PC-9 (cell line): ENCODE data around the gene FOXD1. TPM values are rescaled to one million over a fixed set of nuclear protein-coding genes. Genes with fewer than 3 reads are reported as not detected.

Experiments
- BruUV-seq: library from RNA; stranded (reverse); fragments of 400-500 nt; replicated peaks from 2 replicates; lab custom pipeline; 2021; lab: Mats Ljungman, UMichigan
- CTCF ChIA-PET: fragments of 300-600 bp; sonication (Branson Sonifier 250); formaldehyde crosslinking; loops from one replicate; lab custom pipeline; 2022; ENCODE audit warnings: antibody characterized with exemption; lab: Charles Lee
- POLR2A ChIA-PET: fragments of 300-600 bp; sonication (Branson Sonifier 250); formaldehyde crosslinking; loops from one replicate; lab custom pipeline; 2022; ENCODE audit warnings: antibody characterized with exemption; ENCODE audit not compliant: unreplicated experiment; lab: Charles Lee
- DNase-seq, 2 experiments: peaks; one replicate each; pipeline versions ENCODE4 v3.0.0 to v3.0.0-alpha.2; 2015 to 2022; ENCODE audit warnings: mixed read lengths in 1 of 2
- H2AFZ ChIP-seq: fragments of 200-600 bp; sonication (generic); 2 replicates; pipeline ENCODE4 v1.8.1; 2017; ENCODE audit warnings: antibody characterized with exemption
- H3F3A ChIP-seq: fragments of 200-600 bp; sonication (generic); 2 replicates; pipeline ENCODE4 v1.8.1; 2017; ENCODE audit warnings: antibody characterized with exemption, mild to moderate bottlenecking, low read depth; ENCODE audit not compliant: insufficient read depth
- H3K27ac ChIP-seq: fragments of 200-600 bp; sonication (generic); 2 replicates; pipeline ENCODE4 v1.6.1; 2016; ENCODE audit warnings: mixed run types
- H3K27me3 ChIP-seq: fragments of 200-600 bp; sonication (generic); 2 replicates; pipeline ENCODE4 v1.6.1; 2016; ENCODE audit warnings: low read depth, mixed run types; ENCODE audit not compliant: insufficient read depth
- H3K36me3 ChIP-seq: fragments of 200-600 bp; sonication (generic); 2 replicates; pipeline ENCODE4 v1.6.1; 2016; ENCODE audit warnings: low read depth, mixed run types
- H3K4me1 ChIP-seq: fragments of 200-600 bp; sonication (generic); replicated peaks from 2 replicates; pipeline ENCODE4 v1.6.1; 2016; ENCODE audit warnings: mixed run types; ENCODE audit not compliant: insufficient read depth
- H3K4me2 ChIP-seq: fragments of 200-600 bp; sonication (generic); 2 replicates; pipeline ENCODE4 v1.6.1; 2017; ENCODE audit warnings: mixed run types
- H3K4me3 ChIP-seq: fragments of 200-600 bp; sonication (generic); 2 replicates; pipeline ENCODE4 v1.6.1; 2016; ENCODE audit warnings: mixed run types
- H3K79me2 ChIP-seq: fragments of 200-600 bp; sonication (generic); 2 replicates; pipeline ENCODE4 v1.6.1; 2017; ENCODE audit warnings: low read depth, mixed run types
- H3K9me2 ChIP-seq: fragments of 200-600 bp; sonication (generic); 2 replicates; pipeline ENCODE4 v1.8.1; 2017; ENCODE audit warnings: mild to moderate bottlenecking; ENCODE audit not compliant: insufficient read depth
- H3K9me3 ChIP-seq: fragments of 200-600 bp; sonication (generic); 2 replicates; pipeline ENCODE4 v1.8.1; 2016; ENCODE audit warnings: low read depth; ENCODE audit not compliant: insufficient read depth
- H4K20me1 ChIP-seq: fragments of 200-600 bp; sonication (generic); 2 replicates; pipeline ENCODE4 v1.8.1; 2017; ENCODE audit not compliant: insufficient read depth
- EZH2 ChIP-seq: fragments of 200-600 bp; sonication (generic); IDR thresholded peaks from 2 replicates; pipeline ENCODE4 v1.8.0; 2017; ENCODE audit warnings: antibody characterized with exemption, low read depth
- intact Hi-C: fragments of 100-400 bp; cut with micrococcal nuclease; formaldehyde crosslinking; loops from one replicate; pipeline ENCODE4 v1.10.0; 2022; ENCODE audit not compliant: unreplicated experiment
- total RNA-seq: library from RNA; stranded (reverse); gene quantifications from 2 replicates; pipeline ENCODE4 v1.2.3, GENCODE V29; 2021
- TF ChIP-seq, protein P1 (sequence below): fragments of 200-600 bp; sonication (generic); conservative IDR thresholded peaks from 2 replicates; pipeline ENCODE4 v1.6.1; 2017; ENCODE audit warnings: mixed run types, antibody characterized with exemption, mild to moderate bottlenecking, moderate library complexity

The FOXD1 gene
- total RNA-seq, 1 experiment from 2014 or later: 4.1 TPM

DNA sequence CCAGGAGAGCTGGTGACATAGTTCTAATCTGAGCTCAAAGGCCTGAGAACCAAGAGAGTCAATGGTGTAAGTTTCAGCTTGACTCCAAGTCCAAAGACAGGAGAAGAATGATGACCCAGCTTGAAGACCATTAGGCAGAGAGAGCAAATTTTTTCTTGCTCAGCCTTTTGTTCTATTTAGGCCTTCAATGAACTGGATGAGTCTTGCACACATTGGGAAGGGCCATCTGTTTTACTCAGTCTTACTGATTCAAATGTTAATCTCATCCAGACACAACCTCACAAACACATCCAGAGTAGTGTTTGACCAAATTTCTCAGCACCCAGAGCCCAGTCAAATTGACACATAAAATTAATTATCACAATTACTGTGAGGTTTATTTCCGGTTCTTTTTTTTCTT is 42.6 kb upstream of the FOXD1 start:
- H3K36me3 ChIP-seq: no peaks in the 10 kb centered on the region
- BruUV-seq: no TSS peak
- no peaks in the 10 kb centered on the region for H3K79me2 ChIP-seq
- no peaks in the 10 kb centered on the region for H3K9me2 ChIP-seq
- no peaks in the 10 kb centered on the region for H3K9me3 ChIP-seq
- CTCF ChIA-PET: interaction anchor here (0.6 kb wide), 1 partner anchor 1363 kb away, joined by 11 read pairs; no protein-coding TSS in a partner anchor
- H4K20me1 ChIP-seq: no peaks in the 10 kb centered on the region
- no peak overlapping the region for H2AFZ ChIP-seq
- H3K27ac ChIP-seq: no peak overlapping the region
- H3F3A ChIP-seq: no peaks in the 10 kb centered on the region
- intact Hi-C loops: no loop called here
- peaks cover under 1% of the 10 kb centered on the region; the same call in 1 of the 2 replicates for H3K4me1 ChIP-seq
- H3K4me2 ChIP-seq: no peak overlapping the region
- no peak for DNase-seq
- no peaks in the 10 kb centered on the region for H3K27me3 ChIP-seq
- POLR2A ChIA-PET: no interaction called here
- H3K4me3 ChIP-seq: no peak overlapping the region
- TF ChIP-seq, protein P1, sequence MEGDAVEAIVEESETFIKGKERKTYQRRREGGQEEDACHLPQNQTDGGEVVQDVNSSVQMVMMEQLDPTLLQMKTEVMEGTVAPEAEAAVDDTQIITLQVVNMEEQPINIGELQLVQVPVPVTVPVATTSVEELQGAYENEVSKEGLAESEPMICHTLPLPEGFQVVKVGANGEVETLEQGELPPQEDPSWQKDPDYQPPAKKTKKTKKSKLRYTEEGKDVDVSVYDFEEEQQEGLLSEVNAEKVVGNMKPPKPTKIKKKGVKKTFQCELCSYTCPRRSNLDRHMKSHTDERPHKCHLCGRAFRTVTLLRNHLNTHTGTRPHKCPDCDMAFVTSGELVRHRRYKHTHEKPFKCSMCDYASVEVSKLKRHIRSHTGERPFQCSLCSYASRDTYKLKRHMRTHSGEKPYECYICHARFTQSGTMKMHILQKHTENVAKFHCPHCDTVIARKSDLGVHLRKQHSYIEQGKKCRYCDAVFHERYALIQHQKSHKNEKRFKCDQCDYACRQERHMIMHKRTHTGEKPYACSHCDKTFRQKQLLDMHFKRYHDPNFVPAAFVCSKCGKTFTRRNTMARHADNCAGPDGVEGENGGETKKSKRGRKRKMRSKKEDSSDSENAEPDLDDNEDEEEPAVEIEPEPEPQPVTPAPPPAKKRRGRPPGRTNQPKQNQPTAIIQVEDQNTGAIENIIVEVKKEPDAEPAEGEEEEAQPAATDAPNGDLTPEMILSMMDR: no peak
- no peak for TF ChIP-seq EZH2

DNA sequence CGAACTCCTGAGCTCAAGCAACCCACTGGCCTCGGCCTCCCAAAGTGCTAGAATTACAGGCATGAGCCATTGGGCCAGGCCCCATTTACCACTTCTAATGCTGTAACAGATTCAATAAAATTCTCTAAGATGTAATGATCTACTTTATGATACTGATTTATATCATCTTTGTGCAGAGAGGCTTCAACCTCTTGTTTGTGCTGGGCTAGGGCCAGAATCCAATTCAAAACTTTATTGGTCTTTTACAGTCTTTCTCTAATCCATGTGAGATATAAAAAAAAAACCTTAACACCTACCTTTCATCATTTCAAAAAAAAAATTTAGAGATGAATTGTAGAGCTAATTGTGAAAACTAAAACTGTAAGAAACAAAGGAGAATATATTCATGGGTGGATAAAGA is 41.5 kb upstream of the FOXD1 start:
- no peaks in the 10 kb centered on the region for H3K9me2 ChIP-seq
- no peaks in the 10 kb centered on the region for H3K27me3 ChIP-seq
- BruUV-seq: no TSS peak
- H3K9me3 ChIP-seq: no peaks in the 10 kb centered on the region
- ChIA-PET CTCF (no interaction called here), POLR2A (no interaction called here)
- no peak overlapping the region for H3K4me2 ChIP-seq
- H2AFZ ChIP-seq: no peak overlapping the region
- H3K27ac ChIP-seq: no peak overlapping the region
- TF ChIP-seq EZH2: no peak
- TF ChIP-seq, protein P1: no peak
- no peaks in the 10 kb centered on the region for H3K36me3 ChIP-seq
- H3K4me1 ChIP-seq: no peaks in the 10 kb centered on the region
- intact Hi-C loops: no loop called here
- H3F3A ChIP-seq: no peaks in the 10 kb centered on the region
- DNase-seq: no peak
- H3K4me3 ChIP-seq: no peak overlapping the region
- H4K20me1 ChIP-seq: no peaks in the 10 kb centered on the region
- no peaks in the 10 kb centered on the region for H3K79me2 ChIP-seq

DNA sequence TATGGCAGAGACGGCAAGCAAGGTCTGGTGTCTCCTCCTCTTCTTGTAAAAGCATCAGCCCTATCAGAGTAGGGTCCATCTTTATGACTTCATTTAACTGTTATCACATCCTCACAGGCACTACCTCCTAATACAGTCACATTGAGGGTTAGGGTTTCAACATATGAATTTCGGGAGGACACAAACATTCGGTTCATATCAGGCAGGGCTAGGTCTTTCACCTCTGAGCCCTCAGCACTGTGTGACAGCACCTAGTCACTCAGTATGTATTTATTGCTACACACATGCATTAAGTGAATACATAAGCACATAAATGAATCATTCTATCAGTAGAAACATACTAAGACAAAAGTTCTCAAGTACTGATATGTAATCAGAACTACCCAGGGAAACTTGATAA is 40.2 kb upstream of the FOXD1 start:
- ChIA-PET CTCF (no interaction called here), POLR2A (no interaction called here)
- no peaks in the 10 kb centered on the region for H3K9me3 ChIP-seq
- no TSS peak for BruUV-seq
- TF ChIP-seq, protein P1: no peak
- TF ChIP-seq EZH2: no peak
- no peak overlapping the region for H2AFZ ChIP-seq
- no peaks in the 10 kb centered on the region for H3F3A ChIP-seq
- no peaks in the 10 kb centered on the region for H3K36me3 ChIP-seq
- no peaks in the 10 kb centered on the region for H3K79me2 ChIP-seq
- no peaks in the 10 kb centered on the region for H3K9me2 ChIP-seq
- intact Hi-C loops: no loop called here
- no peak for DNase-seq
- H3K27ac ChIP-seq: no peak overlapping the region
- H3K4me3 ChIP-seq: no peak overlapping the region
- no peak overlapping the region for H3K4me2 ChIP-seq
- H4K20me1 ChIP-seq: no peaks in the 10 kb centered on the region
- H3K4me1 ChIP-seq: no peaks in the 10 kb centered on the region
- no peaks in the 10 kb centered on the region for H3K27me3 ChIP-seq
